Left lung (tissue), 10 donors: ENCODE results near the gene IL1RL2. TPM values are rescaled to one million over a fixed set of nuclear protein-coding genes. Genes with fewer than 3 reads are reported as not detected.

Experiments
- ATAC-seq: fragments of 200-7000 bp; cut with Tn5 transposase; one replicate; pipeline ENCODE4 v1.9.1; 2020; ENCODE audit warnings: moderate library complexity
- DNase-seq, 4 donors: peaks; one replicate each; pipeline ENCODE4 v3.0.0-alpha.2; 2013 to 2020
- H3K27ac ChIP-seq, 2 donors: fragments of 200-600 bp; sonication (generic) in 1 of 2; one replicate each; pipeline versions ENCODE4 v1.5.0 to v1.8.0; 2020 to 2021
- H3K27me3 ChIP-seq, 2 donors: fragments of 200-600 bp; sonication (generic) in 1 of 2; one replicate each; pipeline versions ENCODE4 v1.5.0 to v1.8.0; 2020 to 2021
- H3K36me3 ChIP-seq, 2 donors: fragments of 200-600 bp; sonication (generic) in 1 of 2; one replicate each; pipeline versions ENCODE4 v1.5.0 to v1.8.0; 2020 to 2021
- H3K4me1 ChIP-seq, 2 donors: fragments of 200-600 bp; one replicate each; pipeline ENCODE4 v1.8.0; 2021
- H3K4me3 ChIP-seq, 2 donors: fragments of 200-600 bp; sonication (generic) in 1 of 2; one replicate each; pipeline versions ENCODE4 v1.5.0 to v1.8.0; 2020 to 2021; ENCODE audit warnings: mild to moderate bottlenecking in 1 of 2
- H3K9me3 ChIP-seq, 2 donors: fragments of 200-600 bp; sonication (generic) in 1 of 2; one replicate each; pipeline versions ENCODE4 v1.5.0 to v1.8.0; 2020 to 2021
- intact Hi-C, 2 donors: fragments of 100-400 bp; cut with DNase I; formaldehyde crosslinking; loops; one replicate each; pipeline versions ENCODE4 v1.11.2 to v1.14.2; 2022
- polyA plus RNA-seq, 6 donors: library from polyadenylated mRNA; unstranded; fragments of 120-200 nt; gene quantifications; one replicate each; pipeline ENCODE4 v1.2.1, GENCODE V29; 2013; ENCODE audit not compliant: insufficient read length in 6 of 6
- total RNA-seq, 2 donors: library from RNA; stranded (reverse); fragmentation: NEBNext Ultra II Directional; extraction: Animal tissue kit (Norgen Biotek cat#: 25700); gene quantifications; one replicate each; pipeline ENCODE4 v1.2.1, GENCODE V29; 2021
- TF ChIP-seq, protein P1 (sequence below), 2 donors: fragments of 200-600 bp; sonication (generic) in 1 of 2; IDR thresholded peaks; one replicate each; pipeline versions ENCODE4 v1.5.0 to v1.8.0; 2021; ENCODE audit warnings: antibody characterized with exemption in 2 of 2
- donor health status: DM: no; HTN: yes; CAD: no.
- donor health status: DM: no; HTN: no; CAD: no.

The IL1RL2 gene
- total and polyA plus RNA-seq, 8 donors: 0.91 to 2.5 (median 1.5) TPM

DNA sequence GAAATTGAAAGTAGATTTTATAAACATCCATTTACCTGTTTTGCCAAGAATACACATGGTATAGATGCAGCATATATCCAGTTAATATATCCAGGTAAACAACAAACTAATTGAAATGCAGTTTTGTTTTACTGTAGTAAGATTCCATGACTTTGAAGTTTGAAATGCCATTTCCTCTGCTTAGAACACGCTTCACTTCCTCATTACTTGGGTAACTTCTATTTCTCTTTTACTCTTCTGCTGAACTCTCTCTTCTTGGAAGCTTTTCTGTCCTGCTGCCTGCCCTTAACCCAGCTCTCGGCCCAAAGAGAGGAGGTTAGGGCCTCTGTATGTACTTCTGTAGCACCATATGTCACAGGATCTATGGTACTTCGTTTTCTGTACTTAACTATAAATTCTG is 14.1 kb upstream of the IL1RL2 start:
- DNase-seq: no peak
- peaks cover 0 to 100% of the 10 kb centered on the region in 2 donors for H3K36me3 ChIP-seq
- no peaks in the 10 kb centered on the region for H3K27me3 ChIP-seq
- intact Hi-C loops: no loop called here
- H3K9me3 ChIP-seq: no peaks in the 10 kb centered on the region
- peak overlapping the region in 1 of 2 donors; percentile 29 for H3K27ac ChIP-seq
- peaks cover 0 to 10% of the 10 kb centered on the region in 2 donors for H3K4me1 ChIP-seq
- no peak overlapping the region for H3K4me3 ChIP-seq
- ATAC-seq: no peak
- TF ChIP-seq, protein P1, sequence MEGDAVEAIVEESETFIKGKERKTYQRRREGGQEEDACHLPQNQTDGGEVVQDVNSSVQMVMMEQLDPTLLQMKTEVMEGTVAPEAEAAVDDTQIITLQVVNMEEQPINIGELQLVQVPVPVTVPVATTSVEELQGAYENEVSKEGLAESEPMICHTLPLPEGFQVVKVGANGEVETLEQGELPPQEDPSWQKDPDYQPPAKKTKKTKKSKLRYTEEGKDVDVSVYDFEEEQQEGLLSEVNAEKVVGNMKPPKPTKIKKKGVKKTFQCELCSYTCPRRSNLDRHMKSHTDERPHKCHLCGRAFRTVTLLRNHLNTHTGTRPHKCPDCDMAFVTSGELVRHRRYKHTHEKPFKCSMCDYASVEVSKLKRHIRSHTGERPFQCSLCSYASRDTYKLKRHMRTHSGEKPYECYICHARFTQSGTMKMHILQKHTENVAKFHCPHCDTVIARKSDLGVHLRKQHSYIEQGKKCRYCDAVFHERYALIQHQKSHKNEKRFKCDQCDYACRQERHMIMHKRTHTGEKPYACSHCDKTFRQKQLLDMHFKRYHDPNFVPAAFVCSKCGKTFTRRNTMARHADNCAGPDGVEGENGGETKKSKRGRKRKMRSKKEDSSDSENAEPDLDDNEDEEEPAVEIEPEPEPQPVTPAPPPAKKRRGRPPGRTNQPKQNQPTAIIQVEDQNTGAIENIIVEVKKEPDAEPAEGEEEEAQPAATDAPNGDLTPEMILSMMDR (IDR thresholded peaks at IDR 0.05): no peak

DNA sequence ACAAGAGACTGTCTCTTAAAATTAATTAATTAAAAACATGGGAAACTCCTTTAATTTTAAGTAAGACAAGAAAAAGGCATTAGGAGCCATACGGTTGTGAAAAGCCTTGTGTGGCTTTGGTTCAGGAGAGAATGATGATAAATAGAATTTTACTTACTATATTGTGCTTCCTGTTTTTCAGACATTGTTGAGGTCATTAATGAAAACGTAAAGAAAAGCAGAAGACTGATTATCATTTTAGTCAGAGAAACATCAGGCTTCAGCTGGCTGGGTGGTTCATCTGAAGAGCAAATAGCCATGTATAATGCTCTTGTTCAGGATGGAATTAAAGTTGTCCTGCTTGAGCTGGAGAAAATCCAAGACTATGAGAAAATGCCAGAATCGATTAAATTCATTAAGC is 10.7 kb upstream of the IL1RL2 start:
- intact Hi-C loops: no loop called here
- Histone ChIP-seq H3K9me3 (no peaks in the 10 kb centered on the region), H3K27me3 (no peaks in the 10 kb centered on the region), H3K36me3 (peaks cover 0 to 87% of the 10 kb centered on the region in 2 donors), H3K4me3 (no peak overlapping the region), H3K27ac (no peak overlapping the region), H3K4me1 (peaks cover 0 to 10% of the 10 kb centered on the region in 2 donors)
- TF ChIP-seq, protein P1 (IDR thresholded peaks at IDR 0.05): no peak
- no peak for DNase-seq
- ATAC-seq: no peak

DNA sequence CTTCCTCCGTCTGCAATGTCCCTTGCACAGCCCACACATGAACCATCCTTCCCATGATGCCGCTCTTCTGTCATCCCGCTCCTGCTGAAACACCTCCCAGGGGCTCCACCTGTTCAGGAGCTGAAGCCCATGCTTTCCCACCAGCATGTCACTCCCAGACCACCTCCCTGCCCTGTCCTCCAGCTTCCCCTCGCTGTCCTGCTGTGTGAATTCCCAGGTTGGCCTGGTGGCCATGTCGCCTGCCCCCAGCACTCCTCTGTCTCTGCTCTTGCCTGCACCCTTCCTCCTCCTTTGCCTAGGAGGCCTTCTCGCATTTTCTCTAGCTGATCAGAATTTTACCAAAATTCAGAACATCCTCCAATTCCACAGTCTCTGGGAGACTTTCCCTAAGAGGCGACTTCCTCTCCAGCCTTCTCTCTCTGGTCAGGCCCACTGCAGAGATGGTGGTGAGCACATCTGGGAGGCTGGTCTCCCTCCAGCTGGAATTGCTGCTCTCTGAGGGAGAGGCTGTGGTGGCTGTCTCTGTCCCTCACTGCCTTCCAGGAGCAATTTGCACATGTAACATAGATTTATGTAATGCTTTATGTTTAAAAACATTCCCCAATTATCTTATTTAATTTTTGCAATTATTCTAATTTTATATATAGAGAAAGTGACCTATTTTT is 8.9 kb upstream of the IL1RL2 start:
- H3K9me3 ChIP-seq: no peaks in the 10 kb centered on the region
- ATAC-seq: peak; percentile 21
- peaks cover 0 to 69% of the 10 kb centered on the region in 2 donors for H3K36me3 ChIP-seq

DNA sequence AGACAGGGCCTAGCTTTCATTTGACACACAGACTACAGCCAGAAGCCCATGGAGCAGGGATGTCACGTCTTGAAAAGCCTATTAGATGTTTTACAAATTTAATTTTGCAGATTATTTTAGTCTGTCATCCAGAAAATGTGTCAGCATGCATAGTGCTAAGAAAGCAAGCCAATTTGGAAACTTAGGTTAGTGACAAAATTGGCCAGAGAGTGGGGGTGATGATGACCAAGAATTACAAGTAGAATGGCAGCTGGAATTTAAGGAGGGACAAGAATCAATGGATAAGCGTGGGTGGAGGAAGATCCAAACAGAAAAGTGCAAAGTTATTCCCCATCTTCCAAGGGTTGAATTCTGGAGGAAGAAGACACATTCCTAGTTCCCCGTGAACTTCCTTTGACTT is 7.8 kb upstream of the IL1RL2 start:
- H3K27me3 ChIP-seq: no peaks in the 10 kb centered on the region
- H3K36me3 ChIP-seq: peaks cover 0 to 58% of the 10 kb centered on the region in 2 donors
- H3K4me3 ChIP-seq: no peak overlapping the region
- H3K27ac ChIP-seq: no peak overlapping the region
- no peaks in the 10 kb centered on the region for H3K4me1 ChIP-seq
- ATAC-seq: no peak
- intact Hi-C loops: no loop called here
- TF ChIP-seq, protein P1 (IDR thresholded peaks at IDR 0.05): no peak
- DNase-seq: no peak
- H3K9me3 ChIP-seq: no peaks in the 10 kb centered on the region

More for the DNA sequence above, 8.9 kb upstream of the IL1RL2 start:
- intact Hi-C loops: no loop called here
- no peak overlapping the region for H3K27ac ChIP-seq
- H3K4me3 ChIP-seq: no peak overlapping the region
- TF ChIP-seq, protein P1 (IDR thresholded peaks at IDR 0.05): no peak
- no peaks in the 10 kb centered on the region for H3K27me3 ChIP-seq
- no peaks in the 10 kb centered on the region for H3K4me1 ChIP-seq
- DNase-seq: no peak

DNA sequence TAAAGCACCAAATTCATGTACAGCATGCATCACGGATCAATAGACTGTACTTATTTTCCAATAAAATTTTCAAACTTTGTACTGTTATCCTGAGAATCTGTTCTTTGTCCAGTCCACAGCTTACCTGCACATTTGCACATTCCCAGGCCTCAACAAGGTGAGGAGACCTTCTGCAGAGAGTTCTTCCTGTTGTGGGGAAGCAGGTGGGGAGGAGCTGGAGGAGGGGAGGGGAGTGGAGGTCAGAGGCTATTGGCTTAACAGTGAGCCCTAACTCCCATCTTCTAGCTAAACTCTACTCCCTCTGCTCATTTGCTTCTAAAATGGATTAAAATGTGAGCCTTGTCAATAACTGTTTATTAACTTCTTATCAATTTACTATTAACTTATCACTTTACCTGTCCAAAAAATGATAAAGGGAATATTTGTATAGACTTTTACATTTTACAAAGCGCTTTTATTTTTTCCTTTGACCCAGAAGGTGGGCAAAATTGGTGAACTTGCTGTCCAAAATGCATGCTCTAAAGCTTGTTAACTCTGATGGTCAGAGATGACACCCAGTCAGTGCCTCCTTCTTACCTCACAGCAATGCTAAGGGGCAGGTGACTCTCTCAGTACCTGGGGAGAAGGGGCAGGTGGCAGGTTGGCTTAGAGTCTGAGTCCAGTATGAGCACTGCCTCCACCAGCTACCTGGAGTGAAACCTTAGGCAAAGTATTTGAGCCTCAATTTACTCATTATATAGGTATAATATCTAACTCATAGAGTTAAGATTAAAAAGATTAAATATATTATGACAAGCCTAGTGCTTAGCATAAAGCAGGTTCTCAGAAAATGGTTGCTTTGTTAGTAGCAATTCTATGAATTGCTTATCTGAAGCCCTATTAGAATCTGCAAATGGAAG is 6.8 kb upstream of the IL1RL2 start:
- TF ChIP-seq, protein P1 (IDR thresholded peaks at IDR 0.05): no peak
- peaks cover 0 to 6% of the 10 kb centered on the region in 2 donors for H3K4me1 ChIP-seq
- ATAC-seq: no peak
- no peaks in the 10 kb centered on the region for H3K9me3 ChIP-seq
- intact Hi-C loops: no loop called here
- H3K36me3 ChIP-seq: peaks cover 0 to 49% of the 10 kb centered on the region in 2 donors
- H3K27ac ChIP-seq: no peak overlapping the region
- no peak overlapping the region for H3K4me3 ChIP-seq
- H3K27me3 ChIP-seq: no peaks in the 10 kb centered on the region
- no peak for DNase-seq
